PFSK-1 (cell line): Measurements from ENCODE around the gene HNF1B.

Experiments used
- FOXP2 ChIP-seq: optimal IDR thresholded peaks from 2 replicates; pipeline ENCODE3; 2011; ENCODE audit warnings: borderline replicate concordance, control low read depth, inconsistent platforms; ENCODE audit not compliant: insufficient read depth; ENCODE audit errors: extremely low read length, extremely low read depth
- POLR2AphosphoS5 ChIP-seq: IDR thresholded peaks from 2 replicates; pipeline ENCODE4 v1.6.1; 2012; ENCODE audit warnings: low read depth, mild to moderate bottlenecking, control low read depth, low read length, moderate library complexity
- REST ChIP-seq, 2 experiments: IDR thresholded peaks; 2 replicates each; pipeline versions ENCODE4 v1.6.1 to v1.8.0; 2011 to 2012; ENCODE audit warnings: low read depth in 2 of 2, low read length in 2 of 2, control low read depth in 1 of 2, inconsistent platforms in 1 of 2, mild to moderate bottlenecking in 1 of 2, moderate library complexity in 1 of 2; ENCODE audit not compliant: insufficient read depth in 1 of 2
- SIN3A ChIP-seq: IDR thresholded peaks from 2 replicates; pipeline ENCODE4 v1.6.1; 2012; ENCODE audit warnings: mild to moderate bottlenecking, low read length, moderate library complexity, borderline replicate concordance; ENCODE audit not compliant: insufficient read depth
- TAF1 ChIP-seq: IDR thresholded peaks from 2 replicates; pipeline ENCODE4 v1.6.1; 2012; ENCODE audit warnings: low read length, control low read depth, borderline replicate concordance; ENCODE audit not compliant: insufficient read depth

HNF1B gene

GRCh38 chr17:37696366-37696765, 48.5 kb downstream of the HNF1B start:
- no peak for TF ChIP-seq TAF1
- no peak for TF ChIP-seq POLR2AphosphoS5
- TF ChIP-seq REST (IDR thresholded peaks at IDR 0.05; ENCODE audit: insufficient read depth in 1 of 2, low read depth in 2 of 2, low read length in 2 of 2), result no peak
- no peak for TF ChIP-seq SIN3A
- no peak for TF ChIP-seq FOXP2

- TF ChIP-seq TAF1 (no peak), SIN3A (no peak), POLR2AphosphoS5 (no peak), FOXP2 (no peak)
Measured at GRCh38 chr17:37695726-37696125, 49.1 kb downstream of the HNF1B start.

DNA sequence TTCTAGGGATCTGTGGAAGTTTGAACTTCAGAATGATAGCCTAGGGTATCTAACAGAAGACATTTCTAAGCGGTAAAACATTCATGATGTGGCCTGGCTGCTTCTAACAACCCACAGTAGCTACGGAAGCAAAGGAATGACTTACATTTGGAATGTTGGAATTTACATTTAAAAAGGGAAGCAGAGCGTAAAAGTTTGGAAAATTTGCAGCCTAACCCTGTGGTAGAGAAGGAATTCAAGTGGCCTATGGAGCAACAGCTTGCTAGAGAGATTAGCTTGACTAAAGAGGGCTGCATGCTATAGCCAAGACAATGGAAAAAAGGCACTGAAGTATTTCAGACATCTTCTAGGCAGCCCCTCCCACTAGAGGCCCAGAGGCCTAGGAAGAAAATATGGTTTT, 50.1 kb downstream of the HNF1B start:
- TF ChIP-seq SIN3A (no peak), FOXP2 (no peak), REST (IDR thresholded peaks at IDR 0.05; ENCODE audit: insufficient read depth in 1 of 2, low read depth in 2 of 2, low read length in 2 of 2) (no peak), POLR2AphosphoS5 (no peak), TAF1 (no peak)

DNA sequence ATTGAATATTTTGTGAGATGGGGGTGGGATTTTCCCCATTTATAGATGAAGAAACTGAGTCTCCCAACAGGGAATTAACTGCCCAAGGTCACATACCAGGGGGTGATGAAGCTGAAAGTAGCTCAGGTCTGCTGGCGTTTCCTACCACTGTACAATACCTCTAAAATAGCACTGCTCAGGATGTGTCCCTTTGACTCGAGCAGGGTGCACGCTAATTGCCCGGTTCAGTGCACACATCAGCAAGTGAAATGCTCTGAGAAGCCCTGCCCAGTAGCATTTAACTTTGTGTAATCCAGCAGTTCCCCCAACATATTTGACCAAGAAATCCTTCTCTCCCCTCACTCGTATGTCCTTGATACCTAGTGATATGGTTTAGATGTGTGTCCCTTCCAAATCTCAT, 51.5 kb downstream of the HNF1B start:
- TF ChIP-seq REST (IDR thresholded peaks at IDR 0.05; ENCODE audit: insufficient read depth in 1 of 2, low read depth in 2 of 2, low read length in 2 of 2) (no peak), FOXP2 (no peak), POLR2AphosphoS5 (no peak), SIN3A (no peak), TAF1 (no peak)

DNA sequence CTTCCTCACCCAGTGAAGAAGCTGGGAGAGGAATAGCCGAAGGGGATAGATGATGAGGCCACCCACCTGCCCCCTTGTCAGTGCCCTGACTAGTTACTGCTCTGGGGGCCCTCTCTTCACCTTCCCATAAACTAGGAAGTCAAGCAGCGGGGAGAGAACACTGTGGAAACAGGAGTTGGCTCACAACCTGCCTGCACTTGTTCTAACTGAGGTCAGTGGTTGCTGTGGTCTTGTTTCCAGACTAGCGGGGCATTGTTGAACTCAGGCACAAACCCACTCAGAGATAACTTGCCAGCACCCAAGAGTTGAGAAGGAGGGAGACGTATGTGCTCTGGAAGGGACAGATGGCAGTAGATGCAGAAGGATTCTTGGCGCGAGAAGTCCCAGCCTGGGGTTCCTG, 53.1 kb downstream of the HNF1B start:
- no peak for TF ChIP-seq REST (IDR thresholded peaks at IDR 0.05; ENCODE audit: insufficient read depth in 1 of 2, low read depth in 2 of 2, low read length in 2 of 2)
- no peak for TF ChIP-seq SIN3A
- no peak for TF ChIP-seq TAF1
- TF ChIP-seq POLR2AphosphoS5, result no peak
- no peak for TF ChIP-seq FOXP2
